Subcutaneous adipose tissue (tissue), 4 donors: ENCODE measurements around the gene SLC24A3. TPM values are rescaled to one million over a fixed set of nuclear protein-coding genes. Genes with fewer than 3 reads are reported as not detected.

Source experiments
- CTCF ChIP-seq: fragments of 450-650 bp; IDR thresholded peaks from one replicate; pipeline ENCODE4 v1.5.1; 2016; ENCODE audit warnings: low read depth, mild to moderate bottlenecking, control low read depth, antibody characterized with exemption, moderate library complexity
- total RNA-seq, 4 donors: library from RNA; depleted of rRNA; stranded (reverse); fragments of >200 nt; gene quantifications; one replicate each; pipeline ENCODE4 v1.1.0, GENCODE V29; 2016

SLC24A3 gene
- total RNA-seq, 4 donors from 2014 or later: 4.6 to 12.2 (median 9.1) TPM

GRCh38 chr20:19601126-19601810 lies 388.8 kb downstream of the SLC24A3 start:
- TF ChIP-seq CTCF: no peak

- no peak for TF ChIP-seq CTCF
Observed at GRCh38 chr20:19602675-19603375, 390.4 kb downstream of the SLC24A3 start.

GRCh38 chr20:19603376-19603750 lies 390.9 kb downstream of the SLC24A3 start:
- TF ChIP-seq CTCF: no peak

- TF ChIP-seq CTCF: no peak
Observed at GRCh38 chr20:19605786-19606485, 393.5 kb downstream of the SLC24A3 start.

GRCh38 chr20:19609642-19610223 lies 397.3 kb downstream of the SLC24A3 start:
- TF ChIP-seq CTCF: no peak

DNA sequence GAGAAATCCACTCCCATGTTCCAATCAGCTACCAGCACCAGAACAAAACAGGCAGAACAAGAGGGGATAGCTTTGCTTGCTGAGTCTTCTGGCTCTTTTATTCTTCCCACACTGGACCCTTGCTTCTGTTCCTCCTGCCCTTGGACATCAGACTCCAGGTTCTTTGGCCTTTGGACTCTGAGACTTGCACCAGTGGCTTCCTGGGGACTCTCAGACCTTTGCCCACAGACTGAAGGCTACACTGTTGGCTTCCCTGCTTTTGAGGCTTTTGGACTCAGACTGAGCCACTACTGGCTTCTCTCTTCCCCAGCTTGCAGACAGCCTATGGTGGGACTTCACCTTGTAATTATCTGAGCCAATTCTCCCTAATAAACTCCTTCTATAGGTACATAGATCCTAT lies 403.2 kb downstream of the SLC24A3 start:
- TF ChIP-seq CTCF: no peak

- TF ChIP-seq CTCF: no peak
Observed at GRCh38 chr20:19616081-19616480, 403.6 kb downstream of the SLC24A3 start.
